Activated CD4-positive, alpha-beta T cell treated with anti-CD3 and anti-CD28 coated beads, Interleukin-2, Interleukin-6, amounts not matched to agents 100 ng/mL and 50 ng/mL, durations not matched to agents 16 hours and 8 hours (primary cell): ENCODE data around the gene ZCWPW1.
A peak's percentile ranks its signal among the peaks of the same experiment; 100 is the strongest.
"Not testable (repeated sequence)": the region's sequence is repeated elsewhere in the genome, so short reads cannot be mapped to it uniquely, and the experiment has no call there.

Source experiments
- DNase-seq: peaks from one replicate; pipeline ENCODE4 v3.0.0-alpha.2; 2020

Gene ZCWPW1

GRCh38 chr7:100371561-100372171 is 56.8 kb downstream of the ZCWPW1 start:
- DNase-seq: no peak

- DNase-seq: no peak
Measured at GRCh38 chr7:100370746-100371145, 57.8 kb downstream of the ZCWPW1 start.

GRCh38 chr7:100370303-100370702 is 58.2 kb downstream of the ZCWPW1 start:
- no peak for DNase-seq

- DNase-seq: no peak
Measured at GRCh38 chr7:100369105-100369504, 59.4 kb downstream of the ZCWPW1 start.

GRCh38 chr7:100367676-100368613 is 60.6 kb downstream of the ZCWPW1 start:
- DNase-seq: no peak

GRCh38 chr7:100367251-100367620 is 61.3 kb downstream of the ZCWPW1 start:
- DNase-seq: no peak

- peak; percentile 18 for DNase-seq
Measured at GRCh38 chr7:100366411-100367250, 61.9 kb downstream of the ZCWPW1 start.

GRCh38 chr7:100365998-100366367 is 62.5 kb downstream of the ZCWPW1 start:
- DNase-seq: not testable (repeated sequence)

- DNase-seq: no peak
Measured at GRCh38 chr7:100364480-100364879, 64.0 kb downstream of the ZCWPW1 start.

GRCh38 chr7:100363797-100364196 is 64.7 kb downstream of the ZCWPW1 start:
- not testable (repeated sequence) for DNase-seq

- DNase-seq: no peak
Measured at GRCh38 chr7:100363098-100363497, 65.4 kb downstream of the ZCWPW1 start.

- no peak for DNase-seq
Measured at GRCh38 chr7:100360135-100360854, 68.2 kb downstream of the ZCWPW1 start.

GRCh38 chr7:100358857-100359212 is 69.7 kb downstream of the ZCWPW1 start:
- DNase-seq: no peak

- no peak for DNase-seq
Measured at GRCh38 chr7:100358027-100358856, 70.3 kb downstream of the ZCWPW1 start, which contains the start of gene PILRB. Gene PILRB (plus strand): TSS chr7:100358117. CDS start chr7:100358303, 186 bp downstream.

- no peak for DNase-seq
Measured at GRCh38 chr7:100357131-100357561, 71.4 kb downstream of the ZCWPW1 start.

- DNase-seq: no peak
Measured at GRCh38 chr7:100356416-100357068, 72.0 kb downstream of the ZCWPW1 start.

GRCh38 chr7:100353685-100354330 is 74.7 kb downstream of the ZCWPW1 start:
- DNase-seq: peak; percentile 14

- DNase-seq: no peak
Measured at GRCh38 chr7:100352984-100353684, 75.4 kb downstream of the ZCWPW1 start.

GRCh38 chr7:100352230-100352781 is 76.2 kb downstream of the ZCWPW1 start:
- not testable (repeated sequence) for DNase-seq

GRCh38 chr7:100351657-100352058 is 76.8 kb downstream of the ZCWPW1 start:
- DNase-seq: no peak
